Measurements from ENCODE around the gene SRGAP3. TPM values are rescaled to one million over a fixed set of nuclear protein-coding genes. Genes with fewer than 3 reads are reported as not detected.

SRGAP3 gene
- total and polyA plus RNA-seq, 8 donors = 5.1 to 28.9 (median 22.4) TPM

- intact Hi-C loops (cut with DNase I) = no loop called here
- DNase-seq = no peak
These were observed 38.1 kb downstream of the SRGAP3 start for GRCh38 chr3:9211155-9211950.

GRCh38 chr3:9209777-9210176 lies 39.7 kb downstream of the SRGAP3 start:
- no peak for DNase-seq
- no peaks in the 10 kb centered on the region for H3K4me1 ChIP-seq
- no peaks in the 10 kb centered on the region for H3K36me3 ChIP-seq
- no peaks in the 10 kb centered on the region for H3K9me3 ChIP-seq
- no peaks in the 10 kb centered on the region for H3K27me3 ChIP-seq
- H3K4me3 ChIP-seq = no peak overlapping the region
- intact Hi-C loops (cut with DNase I) = no loop called here
- H3K27ac ChIP-seq = no peak overlapping the region
- TF ChIP-seq CTCF (IDR thresholded peaks at IDR 0.05) = no peak
- ATAC-seq = no peak

More at GRCh38 chr3:9211155-9211950, 38.1 kb downstream of the SRGAP3 start:
- H3K27ac ChIP-seq = no peak overlapping the region
- no peaks in the 10 kb centered on the region for H3K9me3 ChIP-seq
- H3K4me3 ChIP-seq = no peak overlapping the region
- no peak for TF ChIP-seq CTCF (IDR thresholded peaks at IDR 0.05)
- no peaks in the 10 kb centered on the region for H3K4me1 ChIP-seq
- no peak for ATAC-seq
- H3K27me3 ChIP-seq = no peaks in the 10 kb centered on the region
- H3K36me3 ChIP-seq = no peaks in the 10 kb centered on the region

GRCh38 chr3:9208605-9209152 lies 40.8 kb downstream of the SRGAP3 start:
- no peak overlapping the region for H3K27ac ChIP-seq
- no peak for TF ChIP-seq CTCF (IDR thresholded peaks at IDR 0.05)
- ATAC-seq = no peak
- no peaks in the 10 kb centered on the region for H3K36me3 ChIP-seq
- H3K4me1 ChIP-seq = no peaks in the 10 kb centered on the region
- intact Hi-C loops (cut with DNase I) = no loop called here
- no peak for DNase-seq
- H3K9me3 ChIP-seq = no peaks in the 10 kb centered on the region
- H3K4me3 ChIP-seq = no peak overlapping the region
- no peaks in the 10 kb centered on the region for H3K27me3 ChIP-seq

GRCh38 chr3:9207116-9207763 lies 42.2 kb downstream of the SRGAP3 start:
- no peak overlapping the region for H3K4me3 ChIP-seq
- H3K9me3 ChIP-seq = no peaks in the 10 kb centered on the region
- no peaks in the 10 kb centered on the region for H3K4me1 ChIP-seq
- H3K27ac ChIP-seq = no peak overlapping the region
- DNase-seq (no peak), ATAC-seq (no peak)
- no peaks in the 10 kb centered on the region for H3K36me3 ChIP-seq
- intact Hi-C loops (cut with DNase I) = no loop called here
- H3K27me3 ChIP-seq = no peaks in the 10 kb centered on the region
- no peak for TF ChIP-seq CTCF (IDR thresholded peaks at IDR 0.05)

- DNase-seq = no peak
These were observed 43.2 kb downstream of the SRGAP3 start for GRCh38 chr3:9206287-9206686.

More at GRCh38 chr3:9206287-9206686, 43.2 kb downstream of the SRGAP3 start:
- no peaks in the 10 kb centered on the region for H3K36me3 ChIP-seq
- no peaks in the 10 kb centered on the region for H3K27me3 ChIP-seq
- H3K4me3 ChIP-seq = no peak overlapping the region
- H3K27ac ChIP-seq = no peak overlapping the region
- ATAC-seq = no peak
- H3K9me3 ChIP-seq = no peaks in the 10 kb centered on the region
- intact Hi-C loops (cut with DNase I) = no loop called here
- no peaks in the 10 kb centered on the region for H3K4me1 ChIP-seq
- TF ChIP-seq CTCF (IDR thresholded peaks at IDR 0.05) = no peak
